ENCODE data around the gene LCN15.

LCN15 gene

DNA sequence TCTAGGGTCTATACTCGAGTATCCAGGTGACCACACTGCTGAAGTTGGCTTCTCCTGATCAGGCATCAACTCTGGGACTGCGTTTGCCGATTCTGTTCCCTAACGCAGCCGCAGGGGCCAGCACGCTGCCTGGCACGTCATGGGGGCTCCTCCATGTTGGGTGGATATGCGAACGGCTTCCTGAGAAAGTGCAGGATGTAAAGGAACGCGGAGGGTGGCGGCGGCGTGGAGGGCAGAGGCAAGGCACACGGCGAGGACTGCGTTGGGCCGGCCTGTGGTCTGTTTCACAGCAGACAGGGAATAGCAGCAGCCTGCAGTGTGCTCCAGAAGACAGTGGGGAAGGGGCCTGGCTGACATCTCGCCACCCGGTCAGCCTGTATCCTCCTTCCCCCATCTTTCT is 25.4 kb downstream of the LCN15 start:
- no peak for DNase-seq

DNA sequence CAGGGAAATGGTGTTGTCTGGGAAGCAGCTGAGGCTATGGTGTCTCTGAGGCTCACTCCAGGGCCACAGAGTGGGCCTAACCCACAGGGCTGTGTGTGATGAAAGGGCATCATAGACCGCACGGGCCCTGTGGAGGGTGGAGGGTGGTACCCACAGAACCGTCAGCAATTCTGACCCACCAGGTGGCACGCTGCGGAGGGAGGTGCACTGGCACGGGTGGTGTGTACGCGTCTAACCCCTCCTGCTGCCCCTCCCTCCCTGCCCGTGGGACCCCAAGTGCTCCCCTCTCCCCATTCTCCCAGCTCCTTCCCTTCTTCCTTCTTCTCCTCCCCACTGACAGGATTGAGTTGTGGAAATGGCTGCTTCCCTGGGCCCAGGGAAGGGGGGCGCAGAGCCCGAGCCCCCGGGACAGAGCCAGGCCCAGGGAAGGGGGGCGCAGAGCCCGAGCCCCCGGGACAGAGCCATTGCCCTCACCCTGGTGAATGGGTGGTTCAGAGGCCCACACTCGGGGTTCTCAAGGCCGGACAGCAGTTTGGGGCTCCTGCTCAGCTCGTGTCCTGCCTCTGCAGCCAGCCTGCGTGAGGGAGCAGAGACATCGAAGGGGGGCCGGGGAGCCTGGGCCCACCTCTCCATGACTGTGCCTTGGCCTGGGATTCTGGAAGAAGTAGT is 28.4 kb downstream of the LCN15 start:
- DNase-seq: no peak

DNA sequence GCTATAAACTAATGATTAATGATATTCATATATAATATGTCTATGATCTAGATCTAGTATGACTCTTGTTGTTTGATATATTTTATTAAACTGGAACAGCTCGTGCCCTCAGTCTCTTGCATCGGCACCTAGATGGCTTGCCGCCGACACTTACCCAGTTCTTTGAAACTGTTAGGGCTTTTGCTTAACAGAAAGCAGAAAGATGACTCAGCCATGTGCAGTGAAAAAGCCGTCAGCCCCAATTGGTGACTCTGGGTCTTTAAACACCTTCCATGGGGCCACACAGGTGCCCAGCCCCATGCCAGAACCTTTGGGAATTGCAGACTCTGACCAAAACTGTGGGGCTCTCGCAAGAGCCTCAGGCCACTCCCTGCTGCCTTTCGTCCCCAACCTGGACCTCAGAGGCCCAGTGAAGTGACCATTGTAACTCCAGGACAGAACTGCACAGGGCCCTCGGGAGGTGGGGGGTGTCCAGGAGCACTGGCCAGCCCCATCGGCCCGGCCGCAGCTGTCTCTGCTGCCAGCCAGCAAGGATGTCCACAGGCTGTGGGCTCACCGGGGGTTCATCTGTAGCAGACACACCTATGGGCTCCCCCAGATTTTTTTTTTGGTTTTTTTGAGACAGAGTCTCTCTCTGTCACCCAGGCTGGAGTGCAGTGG is 29.4 kb downstream of the LCN15 start:
- DNase-seq: no peak

DNA sequence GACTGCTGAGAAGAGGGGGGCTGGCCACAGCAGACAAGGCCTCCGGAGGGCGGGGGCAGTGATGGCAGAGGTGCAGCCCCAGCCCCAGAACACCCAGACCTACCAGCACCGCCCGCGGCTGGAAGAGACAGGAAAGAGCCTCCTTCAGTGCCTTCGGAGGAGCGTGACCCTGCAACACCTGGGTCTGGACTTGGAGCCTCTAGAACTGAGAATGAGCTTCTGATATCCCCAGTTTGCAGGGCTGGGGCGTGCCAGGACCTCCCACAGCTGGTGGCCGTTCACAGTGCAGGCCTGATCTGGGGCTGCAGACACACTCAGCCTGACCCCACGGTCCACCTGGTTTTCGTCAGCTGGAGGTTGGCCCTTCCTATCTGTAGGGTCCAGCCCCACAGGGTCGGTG is 30.7 kb downstream of the LCN15 start:
- DNase-seq: no peak

DNA sequence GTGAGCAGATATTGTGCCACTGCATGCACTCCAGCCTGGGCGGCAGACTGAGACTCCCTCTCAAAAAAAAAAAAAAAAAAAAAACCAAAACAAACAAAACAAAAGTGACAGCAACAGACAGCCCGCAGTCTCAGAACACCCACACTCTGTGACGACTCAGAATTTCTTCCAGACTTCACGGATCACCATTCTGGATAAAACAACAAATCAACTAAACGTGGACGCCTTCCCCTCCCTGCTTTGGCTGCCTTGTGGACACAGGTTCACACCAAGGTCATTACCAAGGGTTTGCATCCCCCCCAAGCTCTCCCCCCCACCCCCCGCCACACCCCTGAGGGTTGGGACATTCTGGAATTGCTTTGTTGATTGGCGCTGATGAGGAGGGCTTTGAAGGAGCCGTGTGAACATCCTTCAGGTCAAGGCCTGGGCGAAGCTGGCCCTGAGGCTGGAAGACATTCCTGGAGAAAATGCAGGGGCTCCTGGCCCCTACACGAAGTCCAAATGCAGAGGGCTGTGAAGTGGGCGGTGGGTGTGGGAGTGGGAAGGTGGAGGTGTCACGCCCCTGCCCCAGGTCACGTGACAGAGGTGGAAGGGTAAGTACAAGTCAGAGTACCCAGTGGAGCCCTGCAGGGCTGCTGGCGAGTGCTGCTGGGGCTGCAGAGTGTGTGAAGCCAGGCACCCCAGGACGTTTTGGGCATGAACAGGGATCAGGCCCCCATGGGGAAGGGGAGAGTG is 31.7 kb downstream of the LCN15 start:
- DNase-seq: no peak

DNA sequence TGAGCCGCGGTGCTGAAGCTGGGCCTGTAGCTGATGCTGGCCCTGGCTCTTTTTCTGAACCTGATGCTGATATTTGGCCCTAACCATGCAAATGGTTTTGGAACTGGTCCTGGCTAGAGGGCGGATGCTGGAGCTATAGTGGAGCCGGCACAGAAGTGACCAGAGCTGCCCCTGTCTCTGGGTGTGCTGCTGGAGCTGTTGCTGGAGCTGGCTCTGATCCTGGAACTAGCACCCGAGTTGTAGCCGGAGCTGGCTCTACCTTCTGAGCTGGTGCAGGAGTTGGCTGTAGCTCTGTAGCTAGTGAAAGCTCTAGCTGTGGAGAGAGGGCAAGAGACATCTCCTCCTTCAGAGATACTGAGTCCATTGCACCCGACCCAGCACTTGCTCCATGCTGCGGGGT is 34.4 kb downstream of the LCN15 start:
- DNase-seq: no peak

DNA sequence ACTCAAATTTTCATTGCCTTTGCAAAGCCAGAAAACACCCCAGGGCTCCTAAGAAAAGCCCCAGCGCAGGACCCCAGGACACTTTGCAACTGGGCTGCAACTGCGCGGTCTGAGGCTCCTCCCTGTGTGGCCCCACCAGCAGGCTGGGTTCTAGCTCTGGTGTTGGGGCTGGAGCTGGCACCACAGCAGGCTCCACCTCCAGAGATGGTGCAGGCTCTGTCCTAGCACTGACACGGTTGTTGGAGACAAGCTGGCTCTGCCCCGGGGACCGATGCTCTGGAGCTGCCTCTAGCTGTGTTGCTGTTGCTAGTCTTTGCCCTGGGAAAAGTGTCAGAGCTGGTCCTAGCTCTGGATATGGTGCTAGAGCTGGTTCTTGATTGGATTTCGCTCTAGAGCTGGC is 35.2 kb downstream of the LCN15 start:
- DNase-seq: no peak

DNA sequence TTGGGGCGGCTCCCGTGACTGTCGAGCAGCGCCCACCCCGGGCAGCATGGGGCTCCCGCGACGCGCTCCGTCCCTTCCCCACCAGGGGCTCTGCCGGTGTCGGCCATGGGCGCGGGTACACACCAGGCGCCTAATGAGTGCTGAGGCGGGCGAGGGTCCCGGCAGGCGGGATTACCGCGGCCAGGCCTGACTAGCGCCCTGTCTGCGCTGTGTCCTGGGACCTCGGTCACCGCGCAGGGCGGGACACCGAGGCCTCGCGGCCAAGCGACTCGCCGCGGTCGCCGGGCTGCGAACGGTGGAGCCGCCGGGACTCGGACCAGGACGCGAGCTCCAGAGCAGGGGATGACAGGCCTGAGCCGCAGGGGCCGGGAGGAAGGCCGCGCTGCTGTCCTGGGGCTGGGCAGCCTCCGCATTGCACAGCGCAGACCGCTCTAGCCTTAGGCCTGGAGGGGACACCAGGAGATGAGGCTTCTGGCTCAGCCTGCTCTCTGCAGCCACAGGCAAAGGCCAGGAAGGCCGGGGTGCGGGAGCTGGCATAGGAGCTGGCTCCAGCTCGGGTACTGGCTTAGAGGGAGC is 35.7 kb downstream of the LCN15 start:
- DNase-seq: no peak

DNA sequence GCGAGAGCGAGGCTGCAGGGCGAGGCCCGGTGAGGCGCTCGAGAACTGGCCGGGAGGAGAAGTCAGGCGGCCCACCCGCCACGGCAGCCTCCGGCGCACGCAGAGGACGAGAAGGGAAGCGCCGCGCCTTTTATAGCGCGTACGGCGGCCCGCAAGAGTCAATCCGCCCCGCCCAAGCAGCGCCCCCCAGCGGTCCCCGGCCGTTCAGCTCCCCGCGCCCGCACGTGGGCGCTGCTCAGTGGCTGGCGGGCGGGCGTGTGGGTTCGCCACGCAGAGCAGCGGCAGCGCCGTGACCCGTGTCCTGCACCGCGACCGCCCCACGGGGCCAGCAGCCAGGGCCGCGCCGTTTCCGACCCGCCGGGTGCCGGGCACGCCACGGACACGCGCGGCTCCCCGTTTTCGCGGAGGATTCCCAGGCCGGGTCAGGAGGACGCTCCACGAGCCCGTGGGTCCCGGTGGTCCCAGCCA is 36.2 kb downstream of the LCN15 start:
- peak; percentile 94 for DNase-seq

DNA sequence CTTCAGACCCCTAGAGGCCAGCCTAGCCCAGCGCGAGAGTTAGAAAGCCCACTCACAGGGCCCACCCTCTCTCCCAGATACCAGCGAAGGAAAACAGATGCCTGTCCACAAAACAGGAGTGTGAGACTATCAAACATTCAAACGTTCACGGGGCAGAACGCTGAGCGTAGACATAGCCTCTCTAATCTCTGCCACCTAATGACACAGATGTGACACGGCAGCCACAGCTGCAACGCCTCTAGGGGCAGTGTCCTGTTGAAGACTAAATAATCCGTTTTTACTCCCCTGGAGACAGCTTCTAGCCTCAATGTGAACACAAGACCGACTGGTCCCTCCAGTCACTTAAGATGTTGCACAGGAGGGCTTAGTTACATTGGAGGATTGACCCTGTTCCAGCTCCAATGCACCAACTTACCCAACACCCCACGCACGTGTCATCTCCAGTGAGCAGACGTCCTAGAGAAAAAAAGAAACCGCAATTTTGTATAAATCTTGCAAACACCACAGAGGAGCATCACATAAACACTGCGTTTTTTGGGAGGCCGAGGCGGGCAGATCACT is 37.6 kb downstream of the LCN15 start:
- DNase-seq: peak; percentile 54

DNA sequence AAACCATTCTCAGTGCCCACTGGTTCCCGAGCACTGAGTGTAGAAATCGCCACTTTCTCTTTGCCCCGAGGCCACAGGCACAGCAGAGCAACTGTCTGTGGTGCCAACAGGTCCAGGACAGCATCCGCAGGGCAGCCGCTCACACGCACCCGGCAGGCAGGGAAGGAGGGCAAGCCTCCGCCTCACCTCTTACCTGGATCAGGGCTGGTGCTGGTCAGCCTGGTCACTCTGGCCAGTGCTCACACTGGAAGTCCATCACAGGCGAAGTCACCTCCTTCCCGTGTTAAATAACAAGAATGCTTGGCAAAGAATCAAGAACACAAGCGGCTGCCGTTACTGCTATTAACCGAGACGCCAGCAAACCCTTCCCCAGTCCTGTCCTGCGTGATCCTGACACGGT is 38.2 kb downstream of the LCN15 start:
- DNase-seq: no peak

DNA sequence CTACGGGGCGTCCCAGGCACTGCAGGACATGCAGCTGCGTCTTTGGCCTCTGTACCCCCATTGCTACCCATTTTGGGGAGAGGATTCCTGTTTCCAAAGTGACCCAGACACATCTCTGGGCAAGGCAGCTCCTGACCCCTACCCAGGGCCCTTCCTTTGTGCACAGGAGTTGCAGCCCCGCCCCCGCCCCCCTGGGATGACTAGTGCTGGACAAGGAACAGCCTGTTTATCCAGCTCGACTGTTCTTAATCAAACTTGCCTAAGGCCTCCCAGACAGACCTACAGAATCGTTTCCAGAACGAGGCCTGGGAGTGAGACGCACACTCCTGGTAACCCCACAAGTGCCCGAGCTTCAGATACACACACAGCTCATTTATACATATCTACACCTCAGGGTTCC is 38.7 kb downstream of the LCN15 start:
- DNase-seq: no peak

DNA sequence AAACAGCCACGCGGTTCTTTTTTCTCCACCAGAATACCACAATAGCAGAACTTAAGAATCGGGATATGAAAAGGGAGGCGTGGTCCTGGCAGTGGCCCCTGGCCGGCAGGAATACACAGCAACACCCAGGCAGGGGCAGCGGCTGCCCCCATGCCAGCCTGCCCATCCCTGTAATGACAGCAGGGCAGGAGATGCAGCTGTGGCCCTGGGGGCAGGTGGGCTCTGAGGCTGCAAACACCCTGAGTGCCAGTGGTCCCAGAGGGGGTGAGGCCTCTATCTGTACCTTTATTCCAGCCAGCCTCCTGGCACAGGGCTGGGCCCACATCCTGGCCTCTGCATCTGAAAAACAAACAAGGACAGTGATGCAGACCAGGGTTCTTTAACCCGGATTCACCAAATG is 39.5 kb downstream of the LCN15 start:
- DNase-seq: no peak

DNA sequence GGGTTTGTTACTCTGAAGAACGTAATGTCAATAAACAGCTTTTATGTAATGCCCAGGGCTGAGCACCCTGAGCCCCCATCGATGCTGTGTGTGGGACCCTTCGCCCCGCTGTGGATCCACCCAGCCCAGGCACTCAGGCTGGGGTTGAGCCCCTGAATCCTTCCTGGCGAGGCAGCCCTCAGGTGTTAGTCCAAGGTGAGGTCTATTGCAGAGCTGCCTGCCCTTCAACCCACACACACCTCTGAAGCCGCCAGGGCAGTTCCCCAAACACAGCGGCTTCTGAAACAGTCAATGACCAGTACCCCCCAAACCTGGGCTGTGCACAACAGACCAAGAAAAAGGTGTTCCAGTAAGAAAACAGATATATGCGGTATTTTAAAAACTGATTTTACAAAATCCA is 40.3 kb downstream of the LCN15 start:
- no peak for DNase-seq

DNA sequence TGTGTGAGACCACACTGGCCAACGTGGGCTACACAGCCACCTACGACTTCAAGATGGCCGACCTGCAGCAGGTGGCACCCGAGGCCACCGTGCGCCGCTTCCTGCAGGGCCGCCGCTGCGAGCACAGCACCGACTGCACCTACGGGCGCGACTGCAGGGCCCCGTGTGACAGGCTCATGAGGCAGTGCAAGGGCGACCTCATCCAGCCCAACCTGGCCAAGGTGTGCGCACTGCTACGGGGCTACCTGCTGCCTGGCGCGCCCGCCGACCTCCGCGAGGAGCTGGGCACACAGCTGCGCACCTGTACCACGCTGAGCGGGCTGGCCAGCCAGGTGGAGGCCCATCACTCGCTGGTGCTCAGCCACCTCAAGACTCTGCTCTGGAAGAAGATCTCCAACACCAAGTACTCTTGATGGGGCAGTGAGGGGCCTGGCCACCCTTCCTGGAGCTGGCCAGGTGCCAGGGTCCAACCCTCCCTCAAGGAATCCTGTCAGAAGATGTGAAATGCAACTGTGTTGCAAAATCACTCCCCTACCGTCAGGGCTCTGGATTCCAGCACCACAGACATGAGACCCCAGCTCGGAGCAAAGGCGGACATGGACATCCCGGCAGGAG is 40.8 kb downstream of the LCN15 start:
- no peak for DNase-seq

DNA sequence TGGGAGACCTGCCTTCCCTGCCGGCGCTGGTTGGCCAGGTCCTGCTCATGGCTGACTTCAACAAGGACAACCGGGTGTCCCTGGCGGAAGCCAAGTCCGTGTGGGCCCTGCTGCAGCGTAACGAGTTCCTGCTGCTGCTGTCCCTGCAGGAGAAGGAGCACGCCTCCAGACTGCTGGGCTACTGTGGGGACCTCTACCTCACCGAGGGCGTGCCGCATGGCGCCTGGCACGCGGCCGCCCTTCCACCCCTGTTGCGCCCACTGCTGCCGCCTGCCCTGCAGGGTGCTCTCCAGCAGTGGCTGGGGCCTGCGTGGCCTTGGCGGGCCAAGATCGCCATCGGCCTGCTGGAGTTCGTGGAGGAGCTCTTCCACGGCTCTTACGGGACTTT is 41.4 kb downstream of the LCN15 start:
- DNase-seq: no peak

DNA sequence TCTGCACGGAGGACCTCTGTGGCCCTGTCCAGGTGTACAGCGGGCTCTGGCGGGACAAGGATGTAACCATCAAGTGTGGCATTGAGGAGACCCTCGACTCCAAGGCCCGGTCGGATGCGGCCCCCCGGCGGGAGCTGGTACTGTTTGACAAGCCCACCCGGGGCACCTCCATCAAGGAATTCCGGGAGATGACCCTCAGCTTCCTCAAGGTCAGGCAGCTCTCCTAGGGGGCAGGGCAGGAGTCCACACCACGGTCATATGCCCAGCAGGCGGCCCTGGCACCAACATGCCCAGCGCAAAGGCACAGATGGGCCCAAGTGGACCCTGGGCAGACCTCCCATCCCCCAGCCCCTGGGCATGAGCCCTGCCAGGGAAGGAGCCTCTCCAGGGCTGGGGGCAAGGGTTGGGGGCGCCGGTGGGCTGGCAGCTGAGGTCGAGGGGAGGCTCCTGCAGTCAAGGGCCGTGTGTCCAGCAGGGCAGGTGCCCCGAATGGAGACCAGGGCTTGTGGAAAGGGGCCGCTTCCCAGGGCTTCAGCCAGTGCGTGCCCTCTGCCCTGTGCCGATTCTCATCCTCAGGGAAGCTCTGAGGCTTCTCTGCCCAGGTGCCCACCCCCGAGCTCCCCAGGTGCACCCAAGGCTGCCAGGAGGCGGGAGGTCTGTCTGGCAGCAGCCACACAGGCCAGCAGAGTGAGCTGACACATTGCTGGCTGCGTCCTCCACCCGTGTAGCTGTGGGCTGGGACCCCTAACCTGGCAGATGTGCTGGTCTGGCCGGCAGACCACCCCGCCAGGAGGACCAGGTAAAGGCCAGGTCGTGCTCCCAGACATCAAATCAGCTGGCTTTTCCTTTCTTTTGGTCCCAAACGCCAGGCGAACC is 42.0 kb downstream of the LCN15 start:
- no peak for DNase-seq

DNA sequence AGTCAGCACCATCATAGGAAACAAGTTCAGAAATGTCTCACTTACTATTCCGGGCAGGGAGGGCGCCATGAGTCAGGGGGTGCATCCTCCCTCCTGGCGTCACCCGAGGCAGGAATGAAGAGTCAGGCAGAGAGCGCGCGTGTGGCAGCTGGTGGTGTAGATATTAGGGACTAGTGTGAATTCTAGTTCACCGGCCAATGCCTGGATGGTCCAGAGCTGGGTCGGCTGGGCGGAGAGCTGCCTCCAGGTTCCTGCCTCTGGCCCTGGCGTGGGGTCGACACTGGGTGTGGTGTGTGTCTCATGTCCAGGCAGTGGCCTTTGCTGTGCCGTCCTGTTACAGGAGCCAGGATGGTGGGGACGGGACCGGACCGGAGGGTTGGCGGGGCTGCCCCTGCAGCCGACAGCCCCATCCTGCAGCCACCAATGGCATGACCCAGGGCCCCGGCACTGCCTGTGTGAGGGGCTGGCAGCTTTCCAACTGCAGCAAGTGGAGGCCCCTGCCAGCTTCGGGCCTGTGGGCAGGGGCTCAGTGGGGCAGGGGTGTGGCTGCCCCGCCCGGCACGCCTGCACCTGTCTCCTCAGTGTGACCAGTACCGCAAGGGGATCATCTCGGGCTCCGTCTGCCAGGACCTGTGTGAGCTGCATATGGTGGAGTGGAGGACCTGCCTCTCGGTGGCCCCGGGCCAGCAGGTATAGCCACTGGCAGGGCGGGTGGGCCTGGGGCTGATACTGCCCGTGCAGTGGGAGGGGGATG is 42.8 kb downstream of the LCN15 start:
- no peak for DNase-seq

DNA sequence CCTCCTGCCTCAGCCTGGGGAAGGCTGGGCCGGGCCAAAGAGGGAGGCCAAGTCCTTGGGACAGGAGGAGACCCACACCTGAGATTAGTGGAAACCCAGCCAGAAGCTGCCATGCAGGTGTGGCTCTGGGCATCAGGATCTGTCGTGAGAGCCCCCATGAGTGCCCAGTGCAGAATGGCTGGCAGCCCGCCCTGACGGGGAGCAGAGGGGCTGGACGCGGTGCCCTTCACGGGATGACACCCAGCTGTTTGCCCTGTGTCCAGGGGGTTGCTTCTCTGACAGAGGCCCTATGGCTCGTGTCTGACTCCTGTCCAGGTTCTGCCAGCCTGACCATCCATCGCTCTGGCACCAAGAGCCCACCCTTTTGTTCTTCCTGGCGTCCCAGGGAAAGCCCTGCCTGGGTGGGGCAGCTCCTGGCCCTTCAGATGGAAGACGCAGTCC is 43.4 kb downstream of the LCN15 start:
- no peak for DNase-seq

DNA sequence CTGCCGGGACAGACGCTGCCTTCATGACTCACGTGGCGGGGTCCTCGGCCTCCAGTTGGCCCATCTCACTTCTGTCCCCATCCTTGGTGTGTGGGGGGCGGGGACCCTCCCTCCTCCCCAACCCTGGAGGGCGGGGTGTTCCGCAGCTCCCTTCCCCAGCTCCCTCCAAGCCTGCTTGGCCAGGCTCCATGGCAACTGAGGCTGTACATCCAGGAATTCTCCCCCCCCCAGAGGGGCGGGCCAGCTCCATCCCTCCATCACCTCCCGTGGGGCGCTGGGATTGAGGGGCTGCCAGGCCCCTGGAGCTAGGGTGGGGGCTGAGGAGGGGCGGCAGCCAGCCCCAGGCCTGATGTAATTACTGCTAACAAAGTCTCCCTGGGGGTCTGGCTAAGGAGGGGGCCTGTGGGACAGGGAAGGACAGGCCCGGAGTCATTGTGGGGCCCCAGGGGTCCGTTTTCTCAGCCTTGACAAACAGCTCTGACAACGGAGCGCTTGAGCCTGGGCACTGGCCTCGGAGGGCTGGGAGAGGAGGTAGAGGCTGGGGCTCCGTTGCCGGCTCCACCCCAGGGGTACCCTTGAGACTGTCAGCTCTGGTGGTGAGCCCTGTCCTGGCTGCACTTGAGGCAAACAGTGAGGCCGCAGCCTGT is 43.9 kb downstream of the LCN15 start:
- DNase-seq: no peak

All from activated naive CD4-positive, alpha-beta T cell treated with anti-CD3 and anti-CD28 coated beads, Interleukin-2, amount 50 U/mL, for 16 hours (primary cell).